IPS-18c (cell line): ENCODE data around the gene EVC.

Experiments
- H3K4me3 ChIP-seq: 2 replicates; pipeline ENCODE4 v1.7.0; 2013; ENCODE audit warnings: low read depth, mild to moderate bottlenecking, low read length, moderate library complexity; ENCODE audit not compliant: insufficient read depth
- H3K9me3 ChIP-seq: one replicate; pipeline ENCODE4 v1.6.1; 2013; ENCODE audit warnings: mild to moderate bottlenecking, low read length, moderate library complexity; ENCODE audit not compliant: control insufficient read depth, insufficient read depth

Gene EVC

GRCh38 chr4:5863461-5864113 lies 152.6 kb downstream of the EVC start:
- H3K4me3 ChIP-seq = no peak overlapping the region

More at GRCh38 chr4:5863461-5864113, 152.6 kb downstream of the EVC start:
- peaks cover 2% of the 10 kb centered on the region for H3K9me3 ChIP-seq
